GM19438 (cell line): ENCODE measurements around the gene HNRNPUL2.
"Not testable (repeated sequence)": the region's sequence is repeated elsewhere in the genome, so short reads cannot be mapped to it uniquely, and the experiment has no call there.

Source experiments
- ATAC-seq: cut with Tn5 transposase; IDR thresholded peaks from one replicate; pipeline ENCODE4 v1.9.1; 2021; ENCODE audit warnings: low read depth; ENCODE audit not compliant: unreplicated experiment

Gene HNRNPUL2

DNA sequence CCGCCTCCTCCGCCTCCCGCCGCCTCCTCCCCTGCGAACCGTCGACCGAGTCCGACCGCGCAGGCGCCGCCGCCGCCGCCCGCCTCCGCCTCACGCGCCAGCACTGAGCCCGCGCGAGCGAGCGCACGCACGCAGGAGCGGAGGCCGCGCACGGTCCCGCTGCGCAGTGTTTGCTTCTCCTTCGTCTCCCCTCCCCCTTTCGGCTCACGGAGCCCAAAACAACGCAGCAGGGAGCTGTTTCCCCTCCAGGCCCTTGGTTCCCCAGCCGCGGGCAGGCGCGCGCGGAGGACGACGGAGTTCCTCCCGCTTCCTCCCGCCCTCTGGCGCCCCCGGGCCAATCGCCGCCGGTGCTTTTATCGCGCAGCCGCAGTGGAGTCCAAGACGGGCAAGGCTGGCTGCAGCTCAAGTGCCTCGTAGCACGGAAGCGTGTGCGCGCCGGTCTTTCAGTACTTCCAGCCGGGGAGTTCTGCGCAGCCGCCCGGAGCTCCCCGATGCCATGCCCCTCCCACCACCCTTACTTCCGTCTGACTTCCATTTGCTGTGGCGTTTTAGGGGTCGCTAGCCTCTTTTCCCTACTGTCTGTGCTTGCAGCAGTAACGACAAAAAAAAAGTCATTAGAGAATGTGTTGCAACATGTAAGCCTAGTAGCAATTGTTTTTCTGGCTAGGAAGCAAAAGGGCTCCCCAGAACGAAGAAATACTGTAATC, at the start of gene HNRNPUL2:
TSS of gene HNRNPUL2 (minus strand) at position 293 of the 707 bp plus-strand sequence. CDS start 301 bp downstream, outside the sequence.
- peak; percentile 66 for ATAC-seq

DNA sequence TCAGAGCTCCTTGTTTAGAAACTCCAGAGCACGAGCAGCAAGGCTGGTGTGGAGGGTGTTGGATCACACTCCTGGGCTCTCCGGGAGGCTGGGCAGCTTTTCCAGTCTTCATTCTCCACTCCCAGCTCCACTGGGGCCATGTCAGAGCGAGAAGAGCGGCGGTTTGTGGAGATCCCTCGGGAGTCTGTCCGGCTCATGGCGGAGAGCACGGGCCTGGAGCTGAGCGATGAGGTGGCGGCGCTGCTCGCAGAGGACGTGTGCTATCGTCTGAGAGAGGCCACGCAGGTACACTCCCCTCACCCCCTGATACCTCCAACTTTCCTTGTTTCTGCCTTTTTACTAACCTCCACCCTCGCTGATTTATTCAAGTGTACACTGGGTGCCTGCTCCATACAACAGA, 48.4 kb upstream of the HNRNPUL2 start:
- no peak for ATAC-seq

DNA sequence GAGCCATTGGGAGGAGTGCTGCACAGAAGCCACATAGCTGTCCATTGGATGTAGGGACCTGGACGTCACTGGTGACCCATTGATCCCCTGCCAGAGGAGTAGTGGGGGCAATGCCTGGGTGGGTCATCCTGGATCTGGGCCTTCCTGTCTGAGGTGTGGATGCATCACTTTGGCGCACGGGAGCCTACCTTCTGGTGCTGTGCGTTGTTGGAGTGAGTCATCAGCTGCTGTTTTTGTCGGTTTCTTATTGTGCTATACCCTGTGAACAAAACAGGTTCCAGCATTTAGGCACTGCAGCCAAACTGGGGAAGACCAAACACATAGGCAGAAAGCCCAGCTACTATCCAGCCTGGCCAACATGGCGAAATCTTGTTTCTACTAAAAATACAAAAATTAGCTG, 47.1 kb upstream of the HNRNPUL2 start:
- no peak for ATAC-seq

DNA sequence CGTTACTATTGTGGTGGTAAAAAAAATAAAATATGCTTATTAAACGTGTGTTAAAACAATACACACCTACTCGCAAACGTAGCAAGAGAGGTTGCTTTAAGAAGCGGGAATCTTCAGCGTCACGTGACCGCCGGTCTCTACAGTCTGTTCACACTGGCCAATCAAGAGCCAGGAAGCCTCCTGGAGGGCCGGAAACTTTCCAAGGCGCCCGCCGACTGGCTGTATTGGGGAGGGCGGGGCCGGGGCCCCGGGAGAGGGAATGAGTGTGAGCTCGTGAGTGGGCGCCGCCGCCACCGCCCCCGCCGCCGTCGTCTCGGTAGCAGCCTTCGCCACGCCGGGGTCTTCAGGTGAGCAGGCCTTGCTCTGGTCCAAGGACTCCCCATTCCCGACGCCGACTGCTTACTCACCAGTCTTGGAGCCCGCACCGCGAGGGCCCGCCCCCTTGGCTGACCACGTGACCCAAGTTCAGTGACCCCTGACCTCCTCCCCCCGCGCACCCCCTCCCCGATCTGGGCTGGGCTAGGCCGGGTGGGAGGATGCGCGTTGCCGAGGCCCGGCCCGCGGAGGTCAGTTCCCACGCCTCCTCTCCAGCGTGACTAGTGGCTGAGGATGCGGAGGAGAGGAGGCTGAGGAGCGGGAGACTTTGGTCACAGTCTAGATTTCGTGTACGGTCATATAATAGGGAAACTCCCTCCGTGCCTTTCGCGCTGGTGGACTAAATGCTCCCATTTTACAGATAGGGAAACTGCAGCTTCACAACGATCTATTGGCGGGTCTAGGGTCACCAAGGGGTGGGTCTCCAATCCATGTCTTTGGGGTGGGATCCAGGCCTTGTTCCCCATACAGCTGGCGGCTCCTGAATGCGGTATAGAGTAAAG, 44.1 kb upstream of the HNRNPUL2 start, which contains the start of gene TAF6L:
TSS of gene TAF6L (plus strand) at position 253 of the 878 bp plus-strand sequence. CDS start 4,388 bp downstream, outside the sequence.
- peak; percentile 86 for ATAC-seq

DNA sequence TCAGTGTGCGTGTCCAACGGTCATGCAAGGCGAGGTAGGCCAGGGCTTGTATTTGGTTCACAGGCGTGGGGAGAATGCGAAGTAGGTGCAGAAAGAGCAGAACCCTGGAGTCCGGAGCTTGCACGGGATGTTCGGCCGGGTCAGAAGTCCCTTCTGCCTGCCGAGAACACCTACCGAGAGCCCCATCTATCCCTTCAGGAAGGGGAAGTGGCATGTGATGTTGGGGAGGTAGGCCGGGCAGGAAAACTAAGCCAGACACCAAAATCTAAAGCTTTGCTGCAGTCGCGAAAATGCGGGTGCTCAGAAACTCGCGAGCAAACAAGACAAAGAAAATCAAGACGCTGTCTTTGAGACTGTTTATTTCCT, 43.5 kb upstream of the HNRNPUL2 start:
- no peak for ATAC-seq

DNA sequence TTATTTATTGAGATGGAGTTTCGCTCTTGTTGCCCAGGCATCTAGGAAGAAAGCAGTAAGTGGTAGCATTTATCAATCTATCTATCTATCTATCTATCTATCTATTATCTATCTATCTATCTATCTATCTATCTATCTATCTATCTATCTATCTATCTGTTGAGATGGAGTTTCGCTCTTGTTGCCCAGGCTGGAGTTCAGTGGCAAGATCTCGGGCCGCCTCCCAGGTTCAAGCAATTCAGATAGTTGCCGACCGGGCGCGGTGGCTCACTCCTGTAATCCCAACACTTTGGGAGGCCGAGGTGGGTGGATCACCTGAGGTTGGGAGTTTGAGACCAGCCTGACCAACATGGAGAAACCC, 33.6 kb upstream of the HNRNPUL2 start:
- not testable (repeated sequence) for ATAC-seq

DNA sequence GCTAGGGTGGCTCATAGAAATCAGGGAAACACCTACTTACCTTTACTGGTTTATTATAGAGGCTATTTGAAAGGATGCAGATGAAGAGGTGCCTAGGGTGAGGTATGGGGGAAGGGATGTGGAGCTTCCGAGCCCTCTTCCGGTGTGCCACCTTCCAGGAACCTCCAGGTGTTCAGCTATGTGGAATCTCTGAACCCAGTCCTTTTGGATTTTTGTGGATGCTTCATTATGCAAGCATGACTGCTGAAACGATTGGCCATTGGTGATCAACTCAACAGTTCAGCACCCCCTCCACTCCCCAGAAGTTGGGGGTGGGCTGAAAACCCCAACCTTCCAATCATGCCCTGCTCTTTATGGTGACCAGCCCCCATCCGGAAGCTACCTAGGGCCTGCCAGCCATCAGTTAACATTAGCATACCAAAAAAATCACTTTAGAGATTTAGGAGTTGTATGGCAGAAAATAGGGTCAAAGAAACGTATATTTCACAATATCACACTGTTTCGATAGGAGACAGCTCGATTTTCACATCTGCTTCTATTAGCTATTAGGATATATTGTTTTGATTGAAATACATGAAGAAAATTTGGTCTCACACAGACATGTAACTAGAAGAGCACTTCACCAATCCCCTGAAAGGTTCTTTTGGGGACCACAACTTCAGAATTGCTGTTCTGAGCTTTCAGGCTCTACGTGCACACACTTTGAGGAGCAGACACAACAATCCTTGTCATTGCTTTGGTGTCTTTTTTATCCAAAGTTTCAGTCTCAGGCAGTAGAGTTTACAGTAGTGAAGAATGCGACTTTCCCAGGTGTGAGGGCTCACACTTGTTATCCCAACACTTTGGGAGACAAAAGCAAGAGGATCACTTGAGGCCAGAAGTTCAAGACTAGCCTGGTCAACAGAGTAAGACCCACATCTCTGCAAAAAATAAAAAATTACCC, 30.9 kb upstream of the HNRNPUL2 start:
- no peak for ATAC-seq

DNA sequence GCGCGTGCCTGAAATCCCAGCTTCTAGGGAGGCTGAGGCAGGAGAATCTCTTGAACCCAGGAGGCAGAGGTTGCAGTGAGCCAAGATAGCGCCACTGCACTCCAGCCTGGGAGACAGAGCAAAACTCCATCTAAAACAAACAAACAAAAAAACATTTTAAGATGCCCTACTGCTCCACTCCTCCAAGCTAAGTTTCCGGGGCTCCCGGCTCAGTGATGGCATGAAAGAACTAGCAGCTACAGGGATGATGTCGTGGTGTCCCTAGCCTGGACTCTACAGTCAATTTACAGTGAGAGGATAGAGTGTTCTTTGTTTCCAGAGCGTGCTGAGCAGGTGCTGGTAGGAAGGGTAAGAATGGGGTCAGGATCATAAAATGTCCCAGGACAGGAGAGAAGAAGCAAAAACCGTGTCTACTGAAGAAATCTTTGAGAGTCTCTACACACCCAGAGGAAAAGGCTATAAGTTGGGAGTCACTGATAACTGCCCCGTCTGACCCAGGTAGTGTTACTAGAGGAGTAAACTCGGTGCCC, 27.9 kb upstream of the HNRNPUL2 start:
- no peak for ATAC-seq

DNA sequence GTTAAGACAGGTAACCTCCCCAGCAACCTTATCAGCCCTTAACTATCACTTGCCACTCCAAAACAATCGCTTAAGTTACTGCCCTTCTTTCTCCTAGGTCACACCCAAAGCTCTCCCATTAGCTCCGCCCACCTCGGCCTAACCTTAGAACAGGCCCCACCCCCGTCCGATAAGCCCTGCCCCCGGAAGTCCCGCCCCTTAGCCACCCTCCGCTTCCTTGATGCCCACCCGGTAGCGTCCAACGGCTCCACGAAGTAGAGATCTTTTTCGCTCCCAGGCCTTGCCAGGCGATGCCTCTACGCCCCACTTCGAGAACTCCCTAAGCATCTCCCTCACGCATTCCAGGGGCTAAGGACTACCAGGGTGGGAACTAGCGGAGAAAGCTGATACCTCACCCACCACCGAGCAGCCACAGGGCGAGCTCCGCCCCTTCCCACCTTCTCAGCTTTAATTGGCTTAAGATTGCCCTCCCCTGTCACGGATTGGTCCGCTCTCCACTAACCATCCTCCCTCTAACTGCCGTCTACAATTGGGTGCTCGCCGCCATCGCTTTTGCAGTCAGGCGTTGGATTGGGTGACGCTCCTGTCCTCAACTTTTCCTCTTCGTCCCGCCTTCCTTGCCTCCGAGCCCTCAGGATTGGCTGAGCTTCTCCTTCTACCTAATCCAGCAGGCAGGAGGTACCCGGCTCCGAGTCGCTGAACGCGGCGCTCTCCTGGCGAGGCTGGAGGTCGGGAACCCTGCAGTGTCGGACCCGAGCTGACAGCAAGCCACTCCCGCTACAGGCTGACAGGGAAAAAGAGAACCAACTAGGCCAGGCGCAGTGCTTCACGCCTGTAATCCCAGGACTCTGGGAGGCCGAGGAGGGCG, 26.7 kb upstream of the HNRNPUL2 start, which contains the start of gene ZBTB3:
TSS of gene ZBTB3 (minus strand) at position 425 of the 868 bp plus-strand sequence. CDS start 496 bp downstream, outside the sequence.
- peak; percentile 94 for ATAC-seq

DNA sequence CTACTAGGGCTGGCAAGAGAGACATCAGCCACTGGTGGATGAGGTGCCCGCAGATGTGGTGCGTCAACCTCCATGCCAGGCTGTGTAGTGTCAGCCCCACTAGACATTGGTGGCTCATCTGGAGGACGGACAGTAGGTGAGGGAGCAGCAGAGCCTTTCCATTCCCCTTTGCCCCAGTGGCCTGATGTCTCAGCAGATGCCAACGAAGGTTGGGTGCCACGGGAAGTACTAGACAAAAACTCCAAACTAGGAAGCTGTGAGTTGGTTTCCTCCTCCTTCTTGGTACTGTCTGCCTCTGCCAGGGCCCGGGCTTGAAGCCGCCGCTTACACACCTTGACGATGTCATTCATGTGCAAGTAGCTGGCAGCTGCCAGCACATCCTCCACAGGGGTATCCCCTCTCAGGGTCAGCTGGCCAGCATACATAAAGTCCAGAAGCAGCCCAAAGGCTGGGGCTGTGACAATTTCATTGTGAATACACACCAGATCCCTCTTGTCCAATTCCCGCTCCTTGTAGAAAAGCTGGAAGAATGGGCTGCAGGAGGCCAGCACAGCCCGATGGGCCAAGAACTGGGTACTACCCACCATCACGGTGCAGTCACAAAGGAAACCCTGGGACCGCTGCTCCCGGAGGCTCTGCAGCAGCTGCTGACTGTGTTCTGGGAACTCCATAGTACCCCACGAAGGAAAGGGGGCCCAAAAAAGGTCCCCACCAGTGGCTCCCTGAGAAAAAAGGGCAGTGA, 25.9 kb upstream of the HNRNPUL2 start:
- ATAC-seq: peak; percentile 2

DNA sequence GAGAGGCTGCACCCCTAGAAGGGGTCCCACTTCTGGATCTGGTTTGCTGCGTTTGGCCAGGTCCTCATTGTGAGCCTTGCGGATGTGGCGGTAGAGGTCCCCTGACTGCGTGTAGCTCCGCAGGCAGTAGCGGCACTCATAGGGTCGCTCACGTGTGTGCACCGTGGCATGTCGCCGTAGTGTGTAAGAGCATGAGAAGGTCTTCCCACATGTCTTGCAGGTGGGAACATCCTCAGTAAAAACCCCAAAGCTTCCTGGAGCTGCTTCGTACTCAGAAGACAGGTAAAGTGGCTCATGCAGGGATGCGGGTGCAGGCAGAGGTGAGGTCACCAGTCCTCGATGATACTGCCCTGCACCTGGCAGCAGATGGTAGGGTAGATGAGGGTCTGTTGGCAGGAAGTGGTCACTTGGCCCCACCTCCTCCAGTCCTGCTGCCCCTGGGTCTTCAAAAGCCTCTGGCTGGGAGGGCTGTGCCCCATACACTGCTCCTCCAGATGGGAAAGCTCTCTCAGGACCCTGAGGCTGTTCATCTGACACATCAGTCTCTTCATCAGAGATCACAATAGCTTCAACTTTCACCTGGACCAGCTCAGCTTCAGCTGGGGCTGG, 25.0 kb upstream of the HNRNPUL2 start:
- no peak for ATAC-seq

DNA sequence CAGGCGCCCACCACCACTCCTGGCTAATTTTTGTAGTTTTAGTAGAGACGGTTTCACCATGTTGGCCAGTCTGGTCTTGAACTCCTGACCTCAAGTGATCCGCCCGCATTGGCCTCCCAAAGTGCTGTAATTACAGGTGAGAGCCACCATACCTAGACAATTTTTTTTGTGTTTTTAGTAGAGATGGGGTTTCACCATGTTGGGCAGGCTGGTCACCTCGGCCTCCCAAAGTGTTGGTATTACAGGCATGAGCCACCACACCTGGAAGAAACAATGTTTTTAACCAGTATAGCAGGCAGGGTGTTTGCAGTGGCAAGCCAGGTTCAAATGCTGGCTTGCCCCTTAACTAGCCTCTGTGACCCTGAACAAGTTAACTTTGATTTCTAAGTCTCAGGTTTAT, 22.7 kb upstream of the HNRNPUL2 start:
- ATAC-seq: not testable (repeated sequence)

DNA sequence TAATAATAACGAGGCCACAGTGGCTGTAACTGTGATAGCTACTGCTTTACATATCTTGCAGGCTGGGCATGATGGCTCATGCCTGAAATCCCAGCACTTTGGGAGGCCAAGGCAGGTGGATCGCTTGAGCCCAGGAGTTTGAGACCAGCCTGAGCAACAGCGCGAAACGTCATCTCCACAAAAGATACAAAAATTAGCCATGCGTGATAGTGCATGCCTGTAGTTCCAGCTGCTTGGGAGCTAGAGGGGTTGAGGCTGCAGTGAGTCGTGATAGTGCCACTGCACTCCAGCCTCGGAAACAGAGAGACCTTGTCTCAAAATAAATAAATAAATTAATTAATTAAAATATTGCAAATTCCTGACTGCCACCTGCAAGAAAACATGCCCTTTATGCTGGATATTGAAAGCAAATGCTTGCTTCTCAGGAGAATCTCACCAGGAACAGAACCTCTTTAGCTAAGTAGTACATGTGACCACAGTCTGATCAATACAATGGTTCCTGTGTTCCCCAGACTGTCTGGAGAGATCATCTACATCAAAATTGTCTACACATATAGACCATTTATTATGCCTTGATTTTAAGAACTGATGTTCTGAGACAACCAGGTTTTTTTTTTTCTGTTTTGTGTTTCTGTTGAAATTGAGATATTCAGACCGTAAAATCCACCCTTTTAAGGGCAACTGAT, 20.4 kb upstream of the HNRNPUL2 start:
- ATAC-seq: no peak

DNA sequence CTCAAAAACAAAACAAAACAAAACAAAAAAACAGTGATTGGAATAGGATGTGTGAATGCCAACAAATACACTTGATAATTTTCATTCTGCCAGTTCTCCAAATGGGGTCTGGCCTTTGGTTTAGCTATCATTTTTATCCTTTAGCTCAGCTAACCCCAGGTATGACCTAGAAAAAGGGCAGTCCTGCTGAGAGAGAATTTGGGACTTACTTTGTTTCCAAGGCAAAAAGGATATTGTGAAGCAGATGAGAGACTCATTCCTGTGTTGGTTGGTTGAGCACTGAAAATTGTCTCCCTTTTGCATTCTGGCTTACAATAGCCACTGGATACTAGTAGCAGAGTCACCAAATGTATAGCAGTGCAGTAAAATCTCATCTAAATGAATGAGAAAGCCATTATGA, 9.9 kb upstream of the HNRNPUL2 start:
- no peak for ATAC-seq

DNA sequence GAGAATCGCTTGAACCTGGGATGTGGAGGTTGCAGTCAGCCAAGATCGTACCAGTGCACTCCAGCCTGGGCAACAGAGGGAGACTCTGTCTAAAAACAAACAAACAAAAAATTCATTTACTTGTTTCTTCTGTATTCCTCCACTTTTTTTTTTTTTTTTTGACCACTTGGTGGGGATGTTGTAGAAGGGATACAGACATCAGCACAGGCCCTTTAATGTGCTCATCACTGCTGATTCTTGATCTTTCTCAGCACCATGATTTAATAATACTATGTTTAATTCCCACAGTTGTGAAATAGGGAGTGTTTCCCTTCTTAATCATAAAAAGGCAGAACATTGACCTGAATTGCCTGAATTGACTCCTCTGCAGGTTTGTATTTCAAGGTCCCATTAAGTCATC, 5.6 kb upstream of the HNRNPUL2 start:
- ATAC-seq: no peak

DNA sequence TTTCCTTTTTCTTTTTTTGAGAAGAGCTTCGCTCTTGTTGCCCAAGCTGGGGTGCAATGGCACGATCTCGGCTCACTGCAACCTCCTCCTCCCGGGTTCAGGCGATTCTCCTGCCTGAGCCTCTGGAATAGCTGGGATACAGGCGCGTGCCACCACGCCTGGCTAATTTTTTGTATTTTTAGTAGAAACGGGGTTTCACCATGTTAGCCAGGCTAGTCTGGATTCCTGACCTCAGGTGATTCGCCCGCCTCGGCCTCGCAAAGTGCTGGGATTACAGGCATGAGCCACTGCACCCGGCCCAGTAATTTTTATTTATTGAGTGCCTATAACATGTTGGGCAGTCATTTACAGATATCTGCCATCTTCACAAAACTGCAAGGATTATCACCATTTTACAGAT, 2.8 kb upstream of the HNRNPUL2 start:
- not testable (repeated sequence) for ATAC-seq

DNA sequence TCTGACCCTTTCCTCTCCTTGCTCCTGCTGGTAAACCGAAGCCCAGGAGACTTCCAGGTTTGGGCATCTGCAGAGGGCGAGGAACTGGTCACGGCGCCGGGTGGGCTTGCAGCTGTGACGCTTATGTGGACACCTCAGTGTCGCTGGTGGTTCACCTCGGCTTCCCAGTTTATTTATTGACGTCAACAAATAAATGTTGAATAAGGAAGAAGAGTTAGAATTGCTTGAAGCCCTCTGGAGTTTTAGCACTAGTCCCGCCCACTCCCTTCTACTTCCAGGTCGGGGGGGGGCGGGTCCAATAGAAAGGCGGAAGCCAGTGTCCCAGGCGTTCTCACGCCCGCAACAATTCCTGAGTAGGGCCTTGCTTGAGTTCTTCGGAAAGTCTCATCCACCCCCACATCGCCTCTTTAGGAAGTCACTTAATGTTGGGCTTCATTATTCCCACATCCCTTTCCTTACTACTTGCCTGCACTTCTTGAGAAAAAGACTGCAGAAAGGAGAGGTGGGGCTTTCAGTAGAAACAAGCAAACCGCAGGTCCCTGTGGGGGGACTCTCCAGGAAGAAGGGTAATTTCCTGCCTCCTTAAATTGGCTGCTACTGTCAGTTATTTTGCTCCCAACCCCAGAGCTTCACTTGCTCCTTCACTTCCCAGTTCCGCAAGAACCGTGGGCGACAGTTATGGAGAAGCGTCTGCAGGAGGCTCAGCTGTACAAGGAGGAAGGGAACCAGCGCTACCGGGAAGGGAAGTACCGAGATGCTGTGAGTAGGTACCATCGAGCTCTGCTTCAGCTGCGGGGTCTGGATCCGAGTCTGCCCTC, 1.1 kb upstream of the HNRNPUL2 start, which contains the start of gene TTC9C:
TSS of gene TTC9C (plus strand) at position 316 of the 818 bp plus-strand sequence. CDS start at position 679, 363 bp downstream.
- ATAC-seq: peak; percentile 24
